Measurements from ENCODE around the gene C1QBP.
"Not testable (repeated sequence)": the region's sequence is repeated elsewhere in the genome, so short reads cannot be mapped to it uniquely, and the experiment has no call there.

The C1QBP gene

DNA sequence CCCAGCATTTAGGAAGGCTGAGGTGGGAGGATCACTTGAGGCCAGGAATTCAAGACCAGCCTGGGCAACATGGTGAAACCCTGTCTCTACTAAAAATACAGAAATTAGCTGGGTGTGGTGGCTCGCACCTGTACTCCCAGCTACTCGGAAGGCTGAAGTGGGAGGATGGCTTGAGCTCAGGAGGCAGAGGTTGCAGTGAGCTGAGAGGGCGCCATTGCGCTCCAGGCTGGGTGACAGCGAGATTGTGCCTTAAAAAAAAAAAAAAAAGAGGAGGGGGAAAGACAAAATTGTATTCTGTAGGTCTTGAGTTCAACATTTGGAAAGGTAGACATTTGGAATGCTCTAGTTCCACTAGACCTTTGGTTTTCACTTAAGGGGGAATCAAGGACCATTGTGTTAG, 7.7 kb downstream of the C1QBP start:
- DNase-seq, result not testable (repeated sequence)

GRCh38 chr17:5430413-5430999, 8.4 kb downstream of the C1QBP start:
- no peak for DNase-seq

DNA sequence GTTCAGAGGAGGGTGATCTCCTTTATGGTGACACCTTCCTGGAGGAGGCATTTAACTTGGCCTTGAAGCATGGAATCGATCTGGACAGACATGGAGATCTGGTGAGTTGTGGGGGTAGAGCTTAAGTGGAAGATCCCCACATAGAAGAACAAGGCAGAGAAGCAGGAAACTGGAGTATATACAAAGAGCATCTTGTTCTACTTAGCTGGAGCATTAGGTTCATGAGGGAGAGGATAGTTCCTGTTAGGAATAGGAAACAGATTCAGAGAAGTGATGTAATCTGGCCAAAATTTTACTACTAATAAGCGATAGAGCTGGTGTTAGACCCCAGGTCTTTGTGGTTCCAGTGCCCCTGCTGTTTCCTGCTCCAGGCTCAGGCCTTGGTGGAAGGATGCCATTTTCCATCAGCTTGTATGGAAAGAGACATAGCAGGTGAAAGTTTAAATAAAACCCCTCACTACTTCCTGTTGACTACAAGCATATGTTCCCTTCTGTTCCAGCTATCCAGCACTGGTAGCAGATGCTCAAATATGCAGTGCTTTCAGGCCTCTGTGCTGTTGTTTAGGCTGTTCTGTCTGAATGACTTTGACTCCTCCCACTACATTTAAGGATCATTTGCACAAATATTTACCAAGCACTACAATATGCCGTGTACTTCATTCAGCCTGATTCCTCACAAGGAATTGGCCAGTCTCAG, 9.6 kb downstream of the C1QBP start:
- DNase-seq, result no peak

DNA sequence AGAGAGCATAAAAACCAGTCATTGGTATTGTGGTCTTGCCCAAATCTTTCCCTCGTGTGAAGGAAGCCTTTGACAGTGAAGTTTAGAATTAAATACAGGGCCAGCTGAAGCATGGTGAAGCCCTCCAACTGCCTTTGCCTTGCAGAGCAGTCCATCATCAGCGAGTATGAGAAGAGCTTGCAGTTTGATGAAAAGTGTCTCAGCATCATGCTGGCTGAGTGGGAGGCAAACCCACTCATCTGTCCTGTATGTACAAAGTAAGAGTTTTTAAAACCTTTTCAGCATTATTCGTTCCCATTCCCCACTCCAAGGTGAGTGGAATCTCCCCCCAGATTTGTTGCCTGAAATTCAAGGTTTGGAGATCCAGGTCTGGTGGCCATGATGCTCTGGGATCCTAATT, 13.1 kb downstream of the C1QBP start:
- DNase-seq, result no peak

- no peak for DNase-seq
Measured at GRCh38 chr17:5424909-5425308, 14.0 kb downstream of the C1QBP start.

GRCh38 chr17:5422505-5422904, 16.4 kb downstream of the C1QBP start:
- no peak for DNase-seq

GRCh38 chr17:5419959-5420653, 18.8 kb downstream of the C1QBP start, which contains the start of gene RPAIN:
Gene RPAIN (plus strand): TSS chr17:5420182. CDS start chr17:5420211, 29 bp downstream.
- DNase-seq, result peak; percentile 90

DNA sequence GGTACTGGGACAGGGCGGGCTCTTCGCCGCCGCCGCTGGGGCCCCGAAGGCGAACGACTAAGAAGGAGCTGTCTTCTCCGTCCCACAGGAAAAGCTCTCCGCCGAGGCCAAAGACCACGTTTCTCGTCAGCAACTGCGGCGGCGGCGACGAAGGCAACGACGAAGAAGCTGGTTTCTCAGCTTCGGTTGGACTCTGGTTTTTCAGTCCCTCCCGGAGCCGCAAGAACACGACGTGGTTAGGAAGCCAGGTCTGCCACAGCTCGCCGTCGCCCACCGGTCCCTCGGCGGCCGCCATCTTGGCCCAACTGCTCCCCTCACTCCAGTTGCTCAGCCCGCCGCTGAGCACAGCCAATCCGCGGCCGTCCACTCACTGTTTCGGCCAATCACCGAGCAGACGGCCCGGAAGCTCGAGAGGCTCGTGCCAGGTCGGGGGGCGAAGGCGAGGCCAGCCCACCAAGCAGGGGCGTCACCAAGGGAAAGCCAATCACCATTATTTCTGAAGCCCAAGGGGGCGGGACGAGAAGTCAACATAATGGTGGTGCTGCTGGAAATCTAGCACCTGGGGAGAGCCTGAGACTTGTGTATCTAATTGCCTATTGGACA, 19.5 kb downstream of the C1QBP start, which contains the start of gene NUP88:
Gene NUP88, minus strand, starts transcription at position 307 of the 603 bp plus-strand sequence. Its CDS starts 12 bp downstream, at position 295.
- DNase-seq, result peak; percentile 95

DNA sequence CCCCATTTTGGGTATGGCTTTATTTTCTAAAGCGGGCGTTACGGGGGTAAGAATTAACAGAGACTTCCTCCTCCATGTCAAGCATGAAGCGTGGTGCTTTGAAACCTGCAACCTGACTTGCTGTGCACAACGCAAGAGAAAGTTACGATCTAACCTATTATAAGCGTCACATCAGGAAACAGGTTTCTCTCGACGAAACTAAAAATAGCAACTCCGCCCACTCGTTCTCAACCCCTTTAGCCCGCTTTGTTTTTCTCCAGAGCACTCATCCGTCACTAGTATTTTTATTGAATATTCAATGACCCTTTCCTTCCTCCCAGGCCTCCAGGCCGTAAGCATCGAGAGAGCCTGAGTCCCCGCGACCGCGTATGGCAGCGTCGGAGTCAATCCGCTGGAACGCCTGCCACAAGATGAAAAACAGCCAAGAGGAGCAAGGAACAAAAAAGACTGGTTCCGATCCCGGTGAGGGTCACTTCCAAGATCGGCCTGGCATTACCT, 20.0 kb downstream of the C1QBP start:
- DNase-seq, result no peak

GRCh38 chr17:5416901-5417300, 22.1 kb downstream of the C1QBP start:
- DNase-seq, result no peak

GRCh38 chr17:5413682-5414081, 25.3 kb downstream of the C1QBP start:
- no peak for DNase-seq

- DNase-seq, result no peak
Measured at GRCh38 chr17:5410594-5411272, 28.2 kb downstream of the C1QBP start.

DNA sequence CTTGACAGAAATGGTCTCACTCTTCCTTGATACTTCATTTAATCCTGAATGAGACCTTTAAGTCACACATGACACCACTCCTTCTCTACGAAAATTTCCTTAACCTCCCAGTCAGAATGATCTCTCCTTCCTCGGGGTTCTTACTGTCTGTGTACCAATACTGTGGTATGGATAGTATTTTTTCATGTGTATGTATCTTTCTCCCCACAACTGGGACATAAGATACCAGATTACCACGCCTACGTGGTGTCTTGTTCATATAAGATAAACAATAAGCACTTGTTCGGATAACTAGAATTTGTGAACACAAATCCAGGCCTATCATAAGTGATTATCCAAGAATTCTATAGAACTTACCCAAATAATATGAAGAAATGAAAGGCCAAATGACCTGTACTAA, 30.8 kb downstream of the C1QBP start:
- DNase-seq, result no peak

DNA sequence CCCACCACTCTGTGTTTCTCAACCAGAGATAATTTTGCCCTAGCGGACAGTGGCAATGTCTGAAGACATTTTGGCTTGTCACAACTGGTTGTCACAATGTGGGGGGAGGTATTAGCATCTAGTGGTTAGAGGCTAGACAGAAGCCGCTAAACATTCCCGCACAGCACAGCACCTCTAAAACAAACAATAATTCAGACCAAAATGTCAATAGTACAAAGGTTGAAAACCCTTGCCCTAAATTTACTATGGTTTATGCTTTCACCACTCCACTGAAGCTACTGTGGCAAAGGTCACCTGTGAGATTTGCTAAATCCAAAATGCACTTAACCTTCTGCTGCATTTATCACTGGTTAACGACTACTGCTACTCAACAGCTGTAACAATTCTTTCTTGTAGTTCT, 33.6 kb downstream of the C1QBP start:
- no peak for DNase-seq

DNA sequence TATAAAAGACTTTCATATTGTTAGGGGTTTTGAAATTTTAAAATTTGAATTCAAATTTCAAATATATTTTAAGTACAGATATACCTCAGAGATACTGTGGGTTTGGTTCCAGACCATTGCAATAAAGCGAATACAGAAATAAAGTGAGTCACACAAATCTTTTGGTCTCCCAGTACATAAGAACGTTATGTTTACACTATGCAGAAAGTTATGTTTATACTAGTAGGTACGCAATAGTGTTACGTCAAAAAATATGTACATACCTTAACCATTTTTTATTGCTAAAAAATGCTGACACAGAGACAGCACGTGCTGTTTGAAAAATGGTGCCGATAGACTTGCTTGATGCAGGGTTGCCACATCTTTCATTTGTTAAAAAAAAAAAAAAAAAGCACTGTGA, 39.2 kb downstream of the C1QBP start:
- DNase-seq, result no peak

GRCh38 chr17:5396612-5397011, 42.3 kb downstream of the C1QBP start:
- DNase-seq, result no peak

GRCh38 chr17:5391678-5392077, 47.3 kb downstream of the C1QBP start:
- DNase-seq, result no peak
